Measurements from ENCODE around the gene CXorf58. TPM values are rescaled to one million over a fixed set of nuclear protein-coding genes. Genes with fewer than 3 reads are reported as not detected.
"Not testable (repeated sequence)": the region's sequence is repeated elsewhere in the genome, so short reads cannot be mapped to it uniquely, and the experiment has no call there.

The CXorf58 gene
- total RNA-seq, 1 experiment from 2014 or later: not detected

GRCh38 chrX:23945206-23945605, 37.4 kb downstream of the CXorf58 start:
- H4K20me1 ChIP-seq (ENCODE audit: insufficient read depth, low read depth, low read length): no peaks in the 10 kb centered on the region
- no peaks in the 10 kb centered on the region for H3K9me2 ChIP-seq (replicated peaks; ENCODE audit: insufficient read depth, low read length)
- H3K27ac ChIP-seq (ENCODE audit: low read length): no peak overlapping the region
- H2AFZ ChIP-seq (ENCODE audit: low read length): no peak overlapping the region; the same call in 1 of the 2 replicates
- no peaks in the 10 kb centered on the region for H3K79me2 ChIP-seq (ENCODE audit: low read length)
- H3K4me3 ChIP-seq (ENCODE audit: low read length): no peak overlapping the region
- H3K27me3 ChIP-seq (ENCODE audit: low read length): no peaks in the 10 kb centered on the region
- H3K36me3 ChIP-seq (ENCODE audit: insufficient read depth, low read length): no peaks in the 10 kb centered on the region
- no peaks in the 10 kb centered on the region for H3K4me1 ChIP-seq (ENCODE audit: low read length)
- no peak overlapping the region for H3K4me2 ChIP-seq (ENCODE audit: low read depth, low read length, poor library complexity, severe bottlenecking)
- no peak overlapping the region for H3K9ac ChIP-seq (ENCODE audit: low read length)
- no peak for DNase-seq
- no peaks in the 10 kb centered on the region for H3K9me3 ChIP-seq (ENCODE audit: low read length)

- H2AFZ ChIP-seq (ENCODE audit: low read length): no peak overlapping the region
- H4K20me1 ChIP-seq (ENCODE audit: insufficient read depth, low read depth, low read length): no peaks in the 10 kb centered on the region
- no peaks in the 10 kb centered on the region for H3K36me3 ChIP-seq (ENCODE audit: insufficient read depth, low read length)
- no peaks in the 10 kb centered on the region for H3K9me3 ChIP-seq (ENCODE audit: low read length)
- no peak overlapping the region for H3K4me3 ChIP-seq (ENCODE audit: low read length)
- DNase-seq: no peak
- no peak overlapping the region for H3K9ac ChIP-seq (ENCODE audit: low read length)
- H3K4me1 ChIP-seq (ENCODE audit: low read length): peaks cover 13% of the 10 kb centered on the region
- no peaks in the 10 kb centered on the region for H3K79me2 ChIP-seq (ENCODE audit: low read length)
- H3K9me2 ChIP-seq (replicated peaks; ENCODE audit: insufficient read depth, low read length): no peaks in the 10 kb centered on the region
- no peak overlapping the region for H3K27ac ChIP-seq (ENCODE audit: low read length)
- no peak overlapping the region for H3K4me2 ChIP-seq (ENCODE audit: low read depth, low read length, poor library complexity, severe bottlenecking)
- no peaks in the 10 kb centered on the region for H3K27me3 ChIP-seq (ENCODE audit: low read length)
Measured at GRCh38 chrX:23952391-23952790, 44.6 kb downstream of the CXorf58 start.

GRCh38 chrX:23952984-23953907, 45.4 kb downstream of the CXorf58 start:
- Histone ChIP-seq H3K27ac (ENCODE audit: low read length) (peak overlapping the region; percentile 68), H3K9me3 (ENCODE audit: low read length) (no peaks in the 10 kb centered on the region), H3K9ac (ENCODE audit: low read length) (peak overlapping the region; percentile 54), H4K20me1 (ENCODE audit: insufficient read depth, low read depth, low read length) (no peaks in the 10 kb centered on the region), H3K79me2 (ENCODE audit: low read length) (no peaks in the 10 kb centered on the region), H3K4me2 (ENCODE audit: low read depth, low read length, poor library complexity, severe bottlenecking) (peak overlapping the region; percentile 72), H3K36me3 (ENCODE audit: insufficient read depth, low read length) (no peaks in the 10 kb centered on the region), H2AFZ (ENCODE audit: low read length) (peak overlapping the region; percentile 72), H3K4me1 (ENCODE audit: low read length) (peaks cover 13% of the 10 kb centered on the region), H3K9me2 (replicated peaks; ENCODE audit: insufficient read depth, low read length) (no peaks in the 10 kb centered on the region), H3K4me3 (ENCODE audit: low read length) (peak overlapping the region; percentile 42), H3K27me3 (ENCODE audit: low read length) (no peaks in the 10 kb centered on the region)
- peak; percentile 66 for DNase-seq

- Histone ChIP-seq H3K27ac (ENCODE audit: low read length) (peak overlapping the region; percentile 68; the same call in 1 of the 2 replicates), H3K9ac (ENCODE audit: low read length) (no peak overlapping the region), H3K36me3 (ENCODE audit: insufficient read depth, low read length) (no peaks in the 10 kb centered on the region), H3K27me3 (ENCODE audit: low read length) (no peaks in the 10 kb centered on the region), H3K79me2 (ENCODE audit: low read length) (no peaks in the 10 kb centered on the region), H3K4me3 (ENCODE audit: low read length) (peak overlapping the region; percentile 42; the same call in 1 of the 2 replicates), H3K4me1 (ENCODE audit: low read length) (peaks cover 13% of the 10 kb centered on the region), H3K9me3 (ENCODE audit: low read length) (no peaks in the 10 kb centered on the region), H4K20me1 (ENCODE audit: insufficient read depth, low read depth, low read length) (no peaks in the 10 kb centered on the region), H3K4me2 (ENCODE audit: low read depth, low read length, poor library complexity, severe bottlenecking) (peak overlapping the region; percentile 72), H3K9me2 (replicated peaks; ENCODE audit: insufficient read depth, low read length) (no peaks in the 10 kb centered on the region), H2AFZ (ENCODE audit: low read length) (peak overlapping the region; percentile 72)
- DNase-seq: peak; percentile 54
Measured at GRCh38 chrX:23953908-23954269, 46.1 kb downstream of the CXorf58 start.

GRCh38 chrX:23954396-23954795, 46.6 kb downstream of the CXorf58 start:
- Histone ChIP-seq H4K20me1 (ENCODE audit: insufficient read depth, low read depth, low read length) (no peaks in the 10 kb centered on the region), H3K4me3 (ENCODE audit: low read length) (no peak overlapping the region), H3K9me3 (ENCODE audit: low read length) (no peaks in the 10 kb centered on the region), H3K4me2 (ENCODE audit: low read depth, low read length, poor library complexity, severe bottlenecking) (no peak overlapping the region), H3K4me1 (ENCODE audit: low read length) (peaks cover 13% of the 10 kb centered on the region), H2AFZ (ENCODE audit: low read length) (peak overlapping the region; percentile 72; the same call in 1 of the 2 replicates), H3K36me3 (ENCODE audit: insufficient read depth, low read length) (no peaks in the 10 kb centered on the region), H3K27me3 (ENCODE audit: low read length) (no peaks in the 10 kb centered on the region), H3K9ac (ENCODE audit: low read length) (no peak overlapping the region), H3K79me2 (ENCODE audit: low read length) (no peaks in the 10 kb centered on the region), H3K9me2 (replicated peaks; ENCODE audit: insufficient read depth, low read length) (no peaks in the 10 kb centered on the region), H3K27ac (ENCODE audit: low read length) (no peak overlapping the region)
- DNase-seq: no peak

GRCh38 chrX:23959781-23960180, 52.0 kb downstream of the CXorf58 start:
- Histone ChIP-seq H3K4me2 (ENCODE audit: low read depth, low read length, poor library complexity, severe bottlenecking) (no peak overlapping the region), H3K27me3 (ENCODE audit: low read length) (no peaks in the 10 kb centered on the region), H3K4me3 (ENCODE audit: low read length) (no peak overlapping the region), H3K36me3 (ENCODE audit: insufficient read depth, low read length) (no peaks in the 10 kb centered on the region), H3K79me2 (ENCODE audit: low read length) (no peaks in the 10 kb centered on the region), H3K9me2 (replicated peaks; ENCODE audit: insufficient read depth, low read length) (no peaks in the 10 kb centered on the region), H3K9ac (ENCODE audit: low read length) (no peak overlapping the region), H2AFZ (ENCODE audit: low read length) (no peak overlapping the region), H3K27ac (ENCODE audit: low read length) (no peak overlapping the region), H3K4me1 (ENCODE audit: low read length) (no peaks in the 10 kb centered on the region), H3K9me3 (ENCODE audit: low read length) (no peaks in the 10 kb centered on the region), H4K20me1 (ENCODE audit: insufficient read depth, low read depth, low read length) (no peaks in the 10 kb centered on the region)
- DNase-seq: no peak

GRCh38 chrX:23964191-23964590, 56.4 kb downstream of the CXorf58 start:
- Histone ChIP-seq H3K9me2 (replicated peaks; ENCODE audit: insufficient read depth, low read length) (no peaks in the 10 kb centered on the region), H3K4me2 (ENCODE audit: low read depth, low read length, poor library complexity, severe bottlenecking) (no peak overlapping the region), H3K27ac (ENCODE audit: low read length) (no peak overlapping the region), H2AFZ (ENCODE audit: low read length) (no peak overlapping the region), H3K36me3 (ENCODE audit: insufficient read depth, low read length) (no peaks in the 10 kb centered on the region), H3K27me3 (ENCODE audit: low read length) (no peaks in the 10 kb centered on the region), H3K79me2 (ENCODE audit: low read length) (no peaks in the 10 kb centered on the region), H3K9me3 (ENCODE audit: low read length) (no peaks in the 10 kb centered on the region), H3K4me3 (ENCODE audit: low read length) (no peak overlapping the region), H3K9ac (ENCODE audit: low read length) (no peak overlapping the region), H3K4me1 (ENCODE audit: low read length) (no peaks in the 10 kb centered on the region), H4K20me1 (ENCODE audit: insufficient read depth, low read depth, low read length) (no peaks in the 10 kb centered on the region)
- no peak for DNase-seq

GRCh38 chrX:23965630-23966029, 57.8 kb downstream of the CXorf58 start:
- not testable (repeated sequence) for H3K9ac ChIP-seq (ENCODE audit: low read length); H3K79me2 ChIP-seq (ENCODE audit: low read length); H3K9me3 ChIP-seq (ENCODE audit: low read length); DNase-seq; H3K4me1 ChIP-seq (ENCODE audit: low read length); H3K27ac ChIP-seq (ENCODE audit: low read length); H3K36me3 ChIP-seq (ENCODE audit: insufficient read depth, low read length); H3K27me3 ChIP-seq (ENCODE audit: low read length); H3K9me2 ChIP-seq (replicated peaks; ENCODE audit: insufficient read depth, low read length); H2AFZ ChIP-seq (ENCODE audit: low read length); H4K20me1 ChIP-seq (ENCODE audit: insufficient read depth, low read depth, low read length); H3K4me2 ChIP-seq (ENCODE audit: low read depth, low read length, poor library complexity, severe bottlenecking); H3K4me3 ChIP-seq (ENCODE audit: low read length)
